ENCODE data around the gene DYNLRB1.
A peak's percentile ranks its signal among the peaks of the same experiment; 100 is the strongest.
"Not testable (repeated sequence)": the region's sequence is repeated elsewhere in the genome, so short reads cannot be mapped to it uniquely, and the experiment has no call there.

The DYNLRB1 gene

DNA sequence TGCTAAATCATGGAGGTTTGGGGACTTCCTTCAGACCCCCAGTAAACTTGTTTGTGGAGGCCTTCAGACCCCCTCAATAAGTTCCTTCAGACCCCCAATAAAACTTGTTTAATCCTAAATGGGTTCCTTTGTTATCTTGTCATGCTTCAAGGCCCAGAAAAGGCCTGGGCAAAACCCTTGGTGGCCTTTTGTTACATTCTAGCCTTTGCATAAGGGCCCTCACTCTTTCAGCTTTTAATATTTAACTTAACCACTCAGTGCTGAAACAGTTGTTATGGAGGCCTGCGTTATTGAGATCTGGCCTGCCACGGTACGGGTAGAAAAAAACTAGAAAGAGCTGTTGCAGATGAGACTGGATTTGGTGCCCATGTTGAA is 4.3 kb upstream of the DYNLRB1 start:
- DNase-seq (ENCODE audit: low read depth in 4 of 4, low spot score in 1 of 4): no peak

DNA sequence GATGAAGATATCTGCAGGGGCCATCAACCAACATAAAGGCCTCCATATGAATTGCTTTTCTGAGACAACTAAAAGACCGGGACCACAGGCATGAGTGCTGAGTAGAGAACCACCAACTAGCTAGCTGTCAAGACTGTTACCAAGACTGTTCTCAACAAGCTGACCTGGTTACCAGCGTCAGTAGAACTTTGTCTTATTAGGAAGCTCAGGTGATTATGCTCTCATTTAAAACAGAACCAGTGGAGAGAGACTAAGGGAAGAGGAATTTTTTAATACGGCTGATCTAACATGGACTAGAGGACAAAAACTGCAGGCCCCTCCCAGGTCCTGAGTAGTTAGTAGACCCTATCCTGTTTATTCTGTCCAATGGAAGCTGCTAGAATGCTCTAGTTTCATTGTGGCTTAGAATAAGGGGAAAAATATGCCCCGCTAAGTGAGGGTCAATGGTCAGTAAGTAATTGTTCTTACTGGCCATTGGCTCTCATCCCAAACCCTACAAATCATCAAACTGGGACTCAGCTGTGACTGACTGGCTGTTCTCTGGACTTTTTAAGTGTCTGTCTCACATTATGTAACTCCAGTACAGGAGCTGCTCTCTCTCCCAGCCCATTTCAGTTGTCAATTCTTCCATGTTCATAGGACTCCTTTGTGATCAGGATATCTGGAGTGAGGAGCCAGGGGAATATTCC is 3.8 kb upstream of the DYNLRB1 start:
- no peak for DNase-seq (ENCODE audit: low read depth in 4 of 4, low spot score in 1 of 4)

DNA sequence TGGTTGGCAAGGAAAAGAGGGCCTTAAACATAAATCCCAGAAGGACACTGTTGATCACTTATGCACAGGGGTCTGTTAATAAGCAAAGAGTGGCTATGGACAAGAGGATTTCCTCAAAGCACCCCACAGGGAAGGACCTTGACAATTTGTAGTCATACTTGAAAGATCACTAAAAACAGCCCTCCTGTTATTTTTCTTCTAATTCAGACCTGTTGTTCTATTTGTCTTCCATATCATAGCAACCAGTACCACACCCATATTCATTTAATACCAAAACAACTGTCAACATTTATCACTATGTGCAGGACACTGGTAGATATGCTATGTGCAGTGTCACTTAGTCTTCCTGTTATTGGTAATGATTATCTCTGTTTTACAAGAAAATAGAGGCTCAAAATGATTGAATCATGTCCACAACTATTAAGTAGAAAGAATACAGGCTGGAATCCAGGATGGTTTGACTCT is 3.2 kb upstream of the DYNLRB1 start:
- DNase-seq (ENCODE audit: low read depth in 4 of 4, low spot score in 1 of 4): no peak

DNA sequence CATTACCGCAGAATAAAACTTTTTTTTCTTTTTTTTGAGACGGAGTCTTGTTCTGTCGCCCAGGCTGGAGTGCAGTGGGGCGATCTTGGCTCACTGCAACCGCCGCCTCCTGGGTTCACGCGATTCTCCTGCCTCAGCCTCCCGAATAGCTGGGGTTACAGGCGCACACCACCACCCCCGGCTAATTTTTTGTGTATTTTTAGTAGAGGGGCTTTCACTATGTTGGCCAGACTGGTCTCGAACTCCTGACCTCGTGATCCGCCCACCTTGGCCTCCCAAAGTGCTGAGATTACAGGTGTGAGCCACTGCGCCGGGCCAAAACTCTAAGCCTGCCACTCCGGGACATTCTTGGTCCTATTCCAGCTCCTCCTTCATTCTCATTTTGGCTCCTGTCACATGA is 2.2 kb upstream of the DYNLRB1 start:
- not testable (repeated sequence) for DNase-seq (ENCODE audit: low read depth in 4 of 4, low spot score in 1 of 4)

DNA sequence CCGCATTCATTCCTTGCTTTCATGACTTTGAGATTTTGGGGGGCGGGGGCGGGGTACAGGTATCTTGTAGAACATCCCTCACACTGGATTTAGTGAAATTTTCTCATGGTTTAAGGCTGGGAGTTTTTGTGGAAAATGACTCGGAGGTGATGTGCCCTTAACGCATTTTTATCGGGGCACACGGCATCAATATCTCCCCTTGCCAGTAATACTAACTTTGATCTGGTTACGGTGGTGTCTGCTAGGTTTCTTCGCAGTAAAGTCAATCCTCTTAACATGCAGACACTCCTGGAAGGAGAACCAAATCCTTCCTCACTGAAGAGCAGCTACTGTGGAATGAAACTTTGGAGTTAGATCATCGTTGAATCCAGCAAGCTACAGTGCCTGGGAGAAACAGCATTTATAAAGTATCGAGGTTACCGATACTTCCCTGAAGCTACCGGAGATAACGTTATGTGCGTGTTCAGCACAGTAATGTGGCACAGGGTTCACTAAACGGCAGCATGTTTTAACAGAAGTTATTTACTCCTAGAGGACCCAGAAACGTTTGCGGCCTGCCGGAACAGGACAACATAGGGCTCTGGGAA is 1.2 kb upstream of the DYNLRB1 start:
- DNase-seq (ENCODE audit: low read depth in 4 of 4, low spot score in 1 of 4): peak in 1 of 4 experiments; percentile 24

DNA sequence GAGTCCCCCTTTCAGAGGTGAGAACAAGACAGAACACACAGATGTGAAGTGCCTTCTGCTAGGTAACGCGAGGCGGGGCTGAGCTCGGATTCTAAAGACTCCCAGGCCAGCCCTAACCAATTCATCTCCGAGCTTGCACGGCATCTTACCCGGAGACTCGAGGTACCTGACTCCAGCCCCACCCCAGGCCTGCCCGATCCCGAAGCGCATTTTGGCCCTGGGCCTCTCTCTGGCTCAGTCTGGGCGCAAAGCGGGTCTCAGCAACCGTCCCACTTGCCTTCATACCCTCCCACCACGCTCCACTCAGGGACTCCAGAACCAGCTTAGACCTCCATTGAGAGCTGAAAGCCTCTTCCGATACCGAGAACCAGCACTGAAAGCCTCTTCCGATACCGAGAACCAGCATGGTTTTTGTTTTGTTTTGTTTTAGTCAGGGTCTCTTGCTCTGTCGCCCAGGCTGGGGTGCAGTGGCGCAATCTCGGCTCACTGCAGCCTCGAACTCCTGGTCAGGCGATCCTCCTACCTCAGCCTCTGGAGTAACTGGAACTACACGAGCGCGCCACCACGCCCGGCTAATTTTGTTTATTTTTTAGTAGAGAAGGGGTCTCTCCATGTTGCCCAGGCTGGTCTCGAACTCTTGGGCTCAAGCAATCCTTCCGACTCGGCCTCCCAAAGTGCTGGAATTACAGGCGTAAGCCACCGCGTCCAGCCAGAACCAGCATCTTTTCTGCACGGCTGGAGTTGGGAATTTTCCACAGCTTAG is 557 bp upstream of the DYNLRB1 start:
- peak in 3 of 4 experiments; percentile 27 to 59 (median 44) for DNase-seq (ENCODE audit: low read depth in 4 of 4, low spot score in 1 of 4)

DNA sequence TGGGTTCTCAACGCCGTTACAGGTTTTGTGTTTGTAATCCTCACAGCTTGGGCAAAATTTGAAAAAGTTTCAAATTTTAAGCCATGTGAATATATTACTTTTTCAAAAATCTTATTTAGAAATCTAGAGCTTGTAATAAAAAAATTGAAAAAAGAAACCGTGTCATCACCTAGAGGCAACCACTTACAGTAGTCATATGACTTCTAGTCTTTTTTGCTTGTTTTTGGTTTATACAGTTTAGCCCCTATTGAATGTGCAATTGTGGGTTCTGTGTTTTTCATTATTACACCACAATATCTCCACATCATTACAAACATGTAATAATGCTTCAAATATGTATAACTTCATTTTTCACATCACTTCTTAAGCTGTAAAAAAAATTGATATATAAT is 888 bp downstream of the DYNLRB1 start:
- DNase-seq (ENCODE audit: low read depth in 4 of 4, low spot score in 1 of 4): no peak

DNA sequence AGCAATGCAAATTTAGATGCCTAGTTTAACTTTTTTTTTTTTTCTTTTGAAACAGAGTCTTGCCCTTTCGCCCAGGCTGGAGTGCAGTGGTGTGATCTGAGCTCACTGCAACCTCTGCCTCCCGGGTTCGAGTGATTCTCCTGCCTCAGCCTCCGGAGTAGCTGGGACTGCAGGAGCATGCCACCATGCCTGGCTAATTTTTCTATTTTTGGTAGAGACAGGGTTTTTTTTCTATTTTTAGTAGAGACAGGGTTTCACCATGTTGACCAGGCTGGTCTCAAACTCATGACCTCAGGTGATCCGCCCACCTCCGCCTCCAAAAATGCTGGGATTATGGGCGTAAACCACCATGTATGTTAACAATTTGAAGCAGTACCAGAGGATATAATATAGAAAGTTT is 2.6 kb downstream of the DYNLRB1 start:
- DNase-seq (ENCODE audit: low read depth in 4 of 4, low spot score in 1 of 4): not testable (repeated sequence)

DNA sequence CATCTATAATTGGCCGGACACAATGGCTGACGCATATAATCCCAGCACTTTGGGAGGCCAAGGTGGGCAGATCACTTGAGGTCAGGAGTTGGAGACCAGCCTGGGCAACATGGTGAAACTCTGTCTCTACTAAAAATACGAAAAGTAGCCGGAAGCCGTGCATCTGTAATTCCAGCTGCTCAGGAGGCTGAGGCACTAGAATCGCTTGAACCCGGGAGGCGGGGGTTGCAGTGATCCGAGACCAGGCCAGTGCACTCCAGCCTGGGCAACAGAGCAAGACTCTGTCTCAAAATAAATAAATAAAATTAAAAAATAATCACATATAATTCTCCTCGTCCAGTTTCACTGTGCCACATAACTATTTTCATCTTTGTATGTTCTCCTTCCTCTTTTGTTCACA is 3.6 kb downstream of the DYNLRB1 start:
- not testable (repeated sequence) for DNase-seq (ENCODE audit: low read depth in 4 of 4, low spot score in 1 of 4)

DNA sequence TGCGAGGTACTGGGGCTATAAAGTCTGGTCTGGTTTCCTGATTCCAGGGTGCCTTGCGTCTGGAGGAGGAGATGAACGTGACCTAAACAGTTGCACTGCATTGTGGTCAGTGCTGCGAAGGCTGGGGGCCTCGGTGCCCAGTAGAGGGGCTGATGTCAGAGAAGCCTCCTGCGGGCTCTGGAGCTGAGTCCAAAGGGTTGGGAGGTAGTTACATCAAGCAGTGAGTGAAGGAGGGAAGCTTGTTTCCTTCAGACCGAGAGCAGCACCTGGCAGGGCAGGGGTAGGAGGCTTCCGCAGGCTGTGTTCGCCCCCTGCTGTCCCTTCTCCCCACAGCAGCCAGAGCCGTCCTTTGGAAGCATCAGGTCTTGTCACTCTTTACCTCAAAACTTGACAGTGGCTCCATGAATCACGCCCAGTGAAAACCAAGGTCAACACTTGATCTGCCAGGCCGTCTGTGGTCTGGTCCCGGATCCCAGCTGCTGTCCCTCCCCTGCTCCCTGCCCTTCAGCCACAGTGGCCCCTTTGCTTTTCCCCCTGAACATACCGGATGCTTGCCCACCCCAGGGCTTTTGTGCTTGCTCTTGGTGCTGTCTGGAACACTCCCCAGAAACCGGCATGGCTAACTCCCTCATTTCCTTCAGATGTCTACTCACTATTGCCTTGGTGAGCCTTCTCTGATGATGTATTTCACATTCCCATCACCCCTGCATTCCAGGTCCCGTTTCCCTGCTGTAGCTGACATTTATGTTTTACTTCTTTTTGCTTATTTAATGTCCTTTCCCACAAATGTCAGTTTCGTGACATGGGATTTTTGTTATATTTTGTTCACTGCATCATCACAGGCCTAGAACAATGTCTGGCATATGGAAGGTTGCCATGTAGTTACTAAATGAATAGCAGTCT is 7.0 kb downstream of the DYNLRB1 start:
- peak in 2 of 4 experiments; percentile 11 to 32 for DNase-seq (ENCODE audit: low read depth in 4 of 4, low spot score in 1 of 4)

DNA sequence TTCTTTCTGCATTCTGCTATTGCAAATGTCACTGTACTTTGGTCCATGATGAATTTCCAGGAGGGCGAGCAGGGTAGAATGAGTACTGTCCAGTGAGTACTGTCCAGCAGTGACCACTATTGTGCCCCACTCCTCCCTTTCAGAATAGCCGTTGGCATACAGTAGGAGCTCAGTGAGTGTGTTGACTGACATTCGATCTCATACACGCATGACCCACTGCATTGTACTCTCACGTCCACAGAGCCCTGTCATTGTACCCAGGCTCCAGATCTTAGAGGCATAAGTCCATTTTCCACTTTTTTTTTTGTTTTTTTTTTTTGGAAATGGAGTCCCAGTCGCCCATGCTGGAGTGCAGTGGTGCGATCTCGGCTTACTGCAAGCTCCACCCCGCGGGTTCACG is 8.2 kb downstream of the DYNLRB1 start:
- no peak for DNase-seq (ENCODE audit: low read depth in 4 of 4, low spot score in 1 of 4)

DNA sequence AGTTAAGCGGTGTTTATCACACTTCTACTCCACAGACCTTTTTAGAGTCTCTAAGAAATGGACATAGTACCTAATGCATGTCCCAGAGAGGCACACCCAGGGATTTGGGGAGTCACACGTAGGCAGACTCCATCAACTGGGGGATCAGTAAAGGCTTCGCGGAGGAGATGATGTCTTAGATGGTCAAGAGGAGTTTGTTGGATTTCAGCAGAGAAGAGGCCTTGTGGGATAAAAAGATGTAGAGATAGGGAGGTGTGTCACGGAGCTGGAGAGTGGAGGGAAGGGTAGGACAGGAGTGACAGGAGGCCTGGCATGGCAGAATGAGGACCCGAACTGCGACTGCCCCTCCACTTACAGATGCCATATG is 9.1 kb downstream of the DYNLRB1 start:
- no peak for DNase-seq (ENCODE audit: low read depth in 4 of 4, low spot score in 1 of 4)

DNA sequence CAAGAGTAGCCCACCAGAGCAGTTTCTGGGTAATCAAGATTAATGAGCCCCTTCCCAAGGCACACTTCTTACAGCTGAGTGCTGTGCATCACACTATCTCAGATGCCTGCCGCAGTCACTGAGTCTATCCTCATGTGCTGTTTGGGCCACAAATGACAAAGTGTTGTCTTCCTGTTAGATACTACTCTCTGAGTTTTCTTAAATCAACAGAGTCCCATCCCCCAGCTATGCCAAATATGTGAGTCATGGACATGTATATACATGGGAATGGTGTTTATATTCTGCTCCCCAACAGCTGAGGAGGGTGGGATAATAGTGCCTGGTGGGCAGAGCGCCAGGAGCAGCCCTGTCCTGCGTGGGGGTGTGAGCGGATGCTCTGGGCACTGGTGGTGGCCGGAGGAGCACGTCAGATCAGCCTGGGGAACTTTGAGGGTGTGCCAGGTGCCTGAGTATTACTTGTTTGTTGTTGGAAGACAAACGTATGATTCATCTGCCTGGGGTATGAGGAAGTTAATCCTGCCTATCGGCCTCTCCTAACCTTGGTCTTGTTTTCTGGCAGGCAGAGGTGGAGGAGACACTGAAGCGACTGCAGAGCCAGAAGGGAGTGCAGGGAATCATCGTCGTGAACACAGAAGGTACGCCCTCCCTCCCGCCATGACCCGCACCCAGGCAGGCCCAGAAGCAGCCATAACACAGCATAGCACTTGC is 9.6 kb downstream of the DYNLRB1 start:
- DNase-seq (ENCODE audit: low read depth in 4 of 4, low spot score in 1 of 4): no peak

DNA sequence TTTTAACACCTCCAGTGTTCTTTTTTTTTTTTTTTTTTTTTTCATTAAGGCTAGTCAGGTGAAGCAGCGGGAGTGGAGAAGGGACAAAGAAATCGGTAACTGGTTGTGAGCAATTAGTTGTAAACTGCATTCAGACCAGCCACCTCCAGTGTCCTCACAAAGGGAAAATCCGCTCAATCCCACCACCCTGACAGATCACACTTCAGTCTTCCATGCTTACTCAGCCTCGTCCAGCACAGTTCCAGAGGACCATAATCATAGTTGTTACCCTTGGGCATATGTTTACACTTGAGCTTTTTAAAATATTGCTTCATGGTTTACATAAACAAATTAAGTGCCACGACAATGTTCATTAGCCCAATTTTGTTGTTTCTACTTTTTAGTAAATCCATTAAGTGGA is 10.2 kb downstream of the DYNLRB1 start:
- no peak for DNase-seq (ENCODE audit: low read depth in 4 of 4, low spot score in 1 of 4)

DNA sequence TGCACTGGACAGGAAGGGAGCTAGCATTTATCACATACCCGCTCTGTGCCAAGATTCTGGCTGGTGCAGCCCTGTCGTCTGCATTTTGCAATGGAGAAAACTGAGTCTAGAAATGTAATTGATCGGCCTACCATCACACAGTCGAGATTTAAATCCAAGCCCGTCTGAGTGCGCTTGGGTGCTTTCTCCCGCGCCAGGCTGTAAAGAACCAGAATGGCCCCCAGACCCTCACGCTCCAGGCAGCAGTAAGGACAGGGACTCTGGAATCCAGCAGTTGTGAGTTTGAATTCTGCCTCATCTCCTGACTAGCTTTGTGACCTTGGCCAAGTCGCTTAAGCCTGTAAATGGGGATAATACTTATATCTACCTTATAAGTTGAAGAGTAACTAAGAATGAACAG is 10.8 kb downstream of the DYNLRB1 start:
- no peak for DNase-seq (ENCODE audit: low read depth in 4 of 4, low spot score in 1 of 4)

DNA sequence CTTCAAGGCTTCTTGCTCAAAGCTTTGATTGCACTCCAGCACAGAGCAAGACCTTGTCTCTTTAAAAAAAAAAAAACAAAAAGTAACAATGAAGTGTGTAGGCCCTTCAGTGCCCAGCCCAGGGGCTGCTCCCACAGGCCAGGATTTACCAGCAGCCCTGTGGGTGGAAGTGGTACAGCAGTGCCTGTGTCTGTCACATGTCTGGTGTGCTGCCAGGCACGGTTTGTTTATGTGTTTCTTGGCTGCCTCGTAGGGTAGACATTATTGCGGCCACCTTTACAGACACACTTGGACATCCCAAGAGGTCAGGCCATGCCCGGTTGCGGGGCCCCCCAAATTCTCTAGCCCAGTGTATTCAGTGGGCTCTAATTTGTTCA is 12.7 kb downstream of the DYNLRB1 start:
- DNase-seq (ENCODE audit: low read depth in 4 of 4, low spot score in 1 of 4): no peak

DNA sequence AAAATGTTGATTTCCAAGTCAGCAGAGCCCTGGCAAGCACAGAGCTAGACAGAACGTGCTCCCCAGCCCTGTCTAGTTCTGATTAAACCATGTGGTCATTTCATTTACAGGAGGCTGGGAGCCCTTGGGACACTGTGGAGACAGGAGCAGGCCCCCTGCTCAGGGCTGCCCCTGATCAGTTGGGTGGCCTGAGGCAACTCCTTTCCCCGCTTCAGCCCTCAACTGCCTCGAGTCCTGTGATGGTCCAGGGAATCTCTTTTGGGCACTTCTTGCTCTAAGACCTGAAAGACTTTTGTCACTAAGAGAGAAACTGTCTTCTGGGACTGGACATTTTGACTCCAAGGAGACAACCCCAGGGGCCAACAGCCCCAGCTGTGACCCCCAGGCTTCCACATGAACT is 13.5 kb downstream of the DYNLRB1 start:
- DNase-seq (ENCODE audit: low read depth in 4 of 4, low spot score in 1 of 4): no peak

DNA sequence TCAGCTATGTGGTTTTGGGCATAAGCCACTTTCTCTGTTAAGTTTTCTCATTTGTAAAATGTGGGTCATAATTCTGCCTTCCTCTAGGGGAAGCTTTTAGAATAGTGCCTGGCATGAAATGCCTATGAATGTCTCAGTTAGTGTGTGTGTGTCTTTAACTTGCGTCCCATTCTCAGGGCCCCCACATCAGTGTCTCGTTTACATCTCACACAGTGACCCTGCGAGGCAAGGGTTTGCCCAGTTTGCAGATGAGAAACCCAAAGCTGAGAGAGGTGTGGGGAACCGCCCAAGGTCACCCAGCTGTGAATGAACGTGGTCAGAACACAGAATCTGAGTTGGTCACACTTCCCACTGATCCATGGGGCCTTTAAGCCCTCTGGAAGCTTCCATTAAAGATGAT is 14.1 kb downstream of the DYNLRB1 start:
- DNase-seq (ENCODE audit: low read depth in 4 of 4, low spot score in 1 of 4): no peak

DNA sequence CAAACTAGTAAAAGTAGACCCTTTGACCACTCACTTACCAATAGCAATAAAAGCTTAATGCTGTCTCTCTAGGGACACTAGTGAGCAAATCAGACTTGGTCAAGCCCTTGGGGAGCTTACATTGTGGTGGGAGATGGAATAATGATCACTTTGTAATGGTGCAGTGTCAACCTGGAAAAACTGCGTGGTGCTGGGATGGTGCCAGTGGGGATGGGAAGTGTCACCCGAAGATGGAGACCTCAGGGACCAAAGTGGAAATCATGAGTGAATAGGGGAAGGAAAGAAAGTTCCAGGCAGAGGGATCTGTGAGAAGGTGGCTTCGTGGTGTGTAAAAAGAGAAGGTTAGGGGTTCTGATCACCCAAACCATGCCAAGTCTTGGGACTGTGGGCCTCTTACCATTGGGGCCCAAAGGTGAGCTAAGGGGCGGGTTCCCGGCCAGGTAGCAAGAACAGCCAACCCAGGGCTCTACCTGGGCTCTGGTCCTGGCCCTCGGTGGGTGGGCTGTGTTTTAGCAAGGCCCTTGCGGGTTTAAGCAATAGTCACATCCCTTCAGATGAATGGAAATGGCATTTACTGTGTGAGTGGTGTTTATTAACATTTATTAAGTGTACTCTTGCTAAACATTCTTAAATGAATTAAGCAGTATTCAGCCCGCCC is 15.5 kb downstream of the DYNLRB1 start:
- no peak for DNase-seq (ENCODE audit: low read depth in 4 of 4, low spot score in 1 of 4)

DNA sequence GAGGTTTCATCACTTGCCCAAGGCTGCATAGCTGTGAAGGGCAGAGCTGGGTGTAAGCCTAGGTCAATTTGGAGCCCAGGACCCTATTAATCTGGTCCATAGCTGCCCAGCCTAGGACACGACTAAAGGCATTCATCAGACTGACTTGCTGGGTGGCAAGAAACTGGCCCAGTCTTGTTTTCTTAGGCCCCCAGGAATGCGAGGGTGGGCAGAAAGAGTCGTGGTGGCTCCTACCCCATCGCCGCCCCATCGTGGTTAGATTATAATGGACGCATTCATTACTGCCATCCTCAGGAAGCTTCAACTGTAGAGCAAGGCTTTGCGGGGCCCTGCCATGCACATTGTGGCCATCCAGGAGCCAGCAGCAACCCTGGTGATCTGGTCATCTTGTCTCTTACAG is 16.1 kb downstream of the DYNLRB1 start:
- DNase-seq (ENCODE audit: low read depth in 4 of 4, low spot score in 1 of 4): no peak
